GM12878 (cell line): ENCODE data around the gene RNF40. TPM values are rescaled to one million over a fixed set of nuclear protein-coding genes. Genes with fewer than 3 reads are reported as not detected.
A peak's percentile ranks its signal among the peaks of the same experiment; 100 is the strongest.

ENCODE experiments used
- ASH2L ChIP-seq: fragments of 300-600, 200-600 bp; sonication (generic); IDR thresholded peaks from 2 replicates; pipeline ENCODE4 v1.6.1; 2017; ENCODE audit warnings: low read depth, mild to moderate bottlenecking, borderline replicate concordance
- BACH1 ChIP-seq: fragments of 450-650 bp; IDR thresholded peaks from 2 replicates; pipeline ENCODE4 v1.6.1; 2017; ENCODE audit warnings: mild to moderate bottlenecking, borderline replicate concordance
- BHLHE40 ChIP-seq, 2 experiments: fragments of 450-650 bp in 1 of 2; IDR thresholded peaks; 2 replicates each; pipeline ENCODE4 v1.6.1; 2011 to 2017; ENCODE audit warnings: low read depth in 2 of 2, borderline replicate concordance in 1 of 2, improper control_type of control experiment in 1 of 2, low read length in 1 of 2, mild to moderate bottlenecking in 1 of 2
- CEBPB ChIP-seq, 2 experiments: fragments of 150-350 bp in 1 of 2; IDR thresholded peaks; 2 replicates each; pipeline ENCODE4 v1.6.1; 2012 to 2014; ENCODE audit warnings: low read depth in 2 of 2, low read length in 2 of 2, borderline replicate concordance in 1 of 2, inconsistent platforms in 1 of 2
- CHD1 ChIP-seq: IDR thresholded peaks from 2 replicates; pipeline ENCODE4 v1.6.1; 2012; ENCODE audit warnings: low read depth, low read length, improper control_type of control experiment
- CREB1 ChIP-seq: IDR thresholded peaks from 2 replicates; pipeline ENCODE4 v1.6.1; 2012; ENCODE audit warnings: low read depth, mild to moderate bottlenecking, inconsistent platforms
- CTCF ChIP-seq, 3 experiments: IDR thresholded peaks in 2 of 3; conservative IDR thresholded peaks in 1 of 3; 2 replicates each; pipeline ENCODE4 v1.5.1; 2011; ENCODE audit warnings: low read depth in 3 of 3, low read length in 3 of 3, mild to moderate bottlenecking in 3 of 3, control low read depth in 2 of 3, moderate library complexity in 2 of 3, inconsistent platforms in 1 of 3, mixed read lengths in 1 of 3; ENCODE audit not compliant: control insufficient read depth in 2 of 3, insufficient read depth in 1 of 3; ENCODE audit errors: extremely low read depth in 1 of 3
- E4F1 ChIP-seq: fragments of 450-650 bp; IDR thresholded peaks from 2 replicates; pipeline ENCODE4 v1.6.1; 2018; ENCODE audit warnings: borderline replicate concordance, mild to moderate bottlenecking; ENCODE audit not compliant: partially characterized antibody
- EGR1 ChIP-seq, 2 experiments: IDR thresholded peaks; 1 replicate in 1 of 2; 2 replicates in 1 of 2; pipeline ENCODE4 v1.6.1; 2011 to 2012; ENCODE audit warnings: low read depth in 2 of 2, low read length in 2 of 2, borderline replicate concordance in 1 of 2, mild to moderate bottlenecking in 1 of 2, moderate library complexity in 1 of 2
- FOXK2 ChIP-seq: fragments of 450-650 bp; IDR thresholded peaks from 2 replicates; pipeline ENCODE4 v1.6.1; 2017; ENCODE audit warnings: mild to moderate bottlenecking, moderate library complexity
- HCFC1 ChIP-seq: fragments of 150-350 bp; IDR thresholded peaks from 2 replicates; pipeline ENCODE4 v1.6.1; 2014; ENCODE audit warnings: low read length
- HDAC2 ChIP-seq: fragments of 200-600 bp; sonication (generic); IDR thresholded peaks from 2 replicates; pipeline ENCODE4 v1.6.1; 2017
- IRF4 ChIP-seq: IDR thresholded peaks from 2 replicates; pipeline ENCODE4 v1.6.1; 2011; ENCODE audit warnings: low read depth, low read length
- MAX ChIP-seq: IDR thresholded peaks from 2 replicates; pipeline ENCODE4 v1.6.1; 2012; ENCODE audit warnings: low read depth, low read length, improper control_type of control experiment
- MTA2 ChIP-seq: fragments of 450-650 bp; IDR thresholded peaks from 2 replicates; pipeline ENCODE4 v1.6.1; 2016; ENCODE audit warnings: low read depth, mild to moderate bottlenecking, moderate library complexity
- MTA3 ChIP-seq: IDR thresholded peaks from 2 replicates; pipeline ENCODE4 v1.6.1; 2012; ENCODE audit warnings: low read length, inconsistent platforms, borderline replicate concordance
- NFYA ChIP-seq: IDR thresholded peaks from 2 replicates; pipeline ENCODE4 v1.6.1; 2011; ENCODE audit warnings: low read depth, mild to moderate bottlenecking, low read length, improper control_type of control experiment, borderline replicate concordance
- NR2C1 ChIP-seq: fragments of 450-650 bp; IDR thresholded peaks from 2 replicates; pipeline ENCODE4 v1.6.1; 2017; ENCODE audit warnings: antibody characterized with exemption, mild to moderate bottlenecking, moderate library complexity
- NR2F1 ChIP-seq: fragments of 450-650 bp; conservative IDR thresholded peaks from 2 replicates; pipeline ENCODE4 v1.6.1; 2017; ENCODE audit warnings: mild to moderate bottlenecking
- PAX5 ChIP-seq: IDR thresholded peaks from 2 replicates; pipeline ENCODE4 v1.6.1; 2011; ENCODE audit warnings: low read depth, low read length, borderline replicate concordance
- POLR2A ChIP-seq: IDR thresholded peaks from 2 replicates; pipeline ENCODE4 v1.6.1; 2011; ENCODE audit warnings: low read depth, mild to moderate bottlenecking, low read length
- POLR2AphosphoS5 ChIP-seq: IDR thresholded peaks from 2 replicates; pipeline ENCODE4 v1.6.1; 2011; ENCODE audit warnings: mild to moderate bottlenecking, low read length, inconsistent platforms
- RUNX3 ChIP-seq: IDR thresholded peaks from 2 replicates; pipeline ENCODE4 v1.6.1; 2012; ENCODE audit warnings: low read length, inconsistent platforms
- SMAD5 ChIP-seq: IDR thresholded peaks from 2 replicates; pipeline ENCODE4 v1.6.1; 2016; ENCODE audit warnings: antibody characterized with exemption, low read depth
- SP1 ChIP-seq: IDR thresholded peaks from one replicate; pipeline ENCODE4 v1.6.1; 2011; ENCODE audit warnings: low read depth, low read length
- SUZ12 ChIP-seq: fragments of 200-600 bp; sonication (generic); IDR thresholded peaks from one replicate; pipeline ENCODE4 v1.6.1; 2018; ENCODE audit warnings: antibody characterized with exemption, mild to moderate bottlenecking; ENCODE audit not compliant: unreplicated experiment
- YY1 ChIP-seq: IDR thresholded peaks from 2 replicates; pipeline ENCODE4 v1.6.1; 2011; ENCODE audit warnings: low read depth, mild to moderate bottlenecking, low read length
- ZBED1 ChIP-seq: IDR thresholded peaks from 2 replicates; pipeline ENCODE4 v1.6.1; 2016; ENCODE audit warnings: borderline replicate concordance
- ZNF274 ChIP-seq: IDR thresholded peaks from one replicate; pipeline ENCODE4 v1.8.0; 2011; ENCODE audit not compliant: insufficient read length, insufficient read depth
- polyA plus RNA-seq, 11 experiments: library from polyadenylated mRNA; depleted of rRNA in 4 of 11; unstranded in 6 of 11; stranded (reverse) in 5 of 11; fragments of >200 nt; fragmentation: Nextera tagmentation in 4 of 11; fragmentation: Illumina TruSeq in 1 of 11; extraction: Ambion mirVana in 4 of 11; extraction: Trizol in 1 of 11; gene quantifications; 1 replicate in 1 of 11; 2 replicates in 10 of 11; pipeline versions ENCODE4 v1.2.1 to v1.2.3, GENCODE V29; 2011 to 2016; ENCODE audit warnings: inconsistent platforms in 2 of 11, missing spikeins in 2 of 11, low read depth in 1 of 11
- total RNA-seq, 4 experiments: library from RNA; depleted of rRNA in 3 of 4; stranded (reverse); fragments of >200 nt in 3 of 4; fragmentation: Illumina TruSeq in 1 of 4; extraction: Trizol in 1 of 4; gene quantifications; 2 replicates each; pipeline versions ENCODE4 v1.2.1 to v1.2.3, GENCODE V29; 2013 to 2021

RNF40 gene
- total and polyA plus RNA-seq, 10 of the 15 experiments (the other 5 are each of a cell fraction or from before 2014, with no cell fraction given), result 3.7 to 97.6 (median 58.4) TPM

GRCh38 chr16:30775392-30776188 lies 13.5 kb downstream of the RNF40 start (continued):
- peak; percentile 88 for TF ChIP-seq HCFC1
- no peak for TF ChIP-seq E4F1
- peak; percentile 44; the same call in 1 of the 2 replicates for TF ChIP-seq MTA3
- TF ChIP-seq CTCF (IDR thresholded peaks at IDR 0.05 in 2 of 3, conservative IDR thresholded peaks at IDR 0.05 in 1 of 3; ENCODE audit: control insufficient read depth in 2 of 3, extremely low read depth in 1 of 3, insufficient read depth in 1 of 3, low read depth in 3 of 3, low read length in 3 of 3), result no peak
- peak; percentile 86 for TF ChIP-seq POLR2A
- TF ChIP-seq SP1, result no peak
- TF ChIP-seq SMAD5, result peak; percentile 46; the same call in 1 of the 2 replicates
- TF ChIP-seq HDAC2, result no peak
- 0 out of 2 replicates have a peak, but pooled peaks have one; percentile 24 for TF ChIP-seq BACH1
- TF ChIP-seq NR2F1, result peak; percentile 65
- TF ChIP-seq PAX5, result 0 out of 2 replicates have a peak, but pooled peaks have one; percentile 34
- TF ChIP-seq POLR2AphosphoS5, result peak; percentile 60; the same call in 1 of the 2 replicates
- TF ChIP-seq NR2C1, result 0 out of 2 replicates have a peak, but pooled peaks have one; percentile 21
- TF ChIP-seq ZBED1, result peak; percentile 50; the same call in 1 of the 2 replicates
- peak in 1 of 2 experiments; percentile 6; a peak in 1 of 3 replicates for TF ChIP-seq EGR1 (IDR thresholded peaks at IDR 0.05; ENCODE audit: borderline replicate concordance in 1 of 2, low read depth in 2 of 2, low read length in 2 of 2)
- peak; percentile 61 for TF ChIP-seq MAX
- peak; percentile 91 for TF ChIP-seq CREB1
- TF ChIP-seq YY1, result peak; percentile 94
- TF ChIP-seq RUNX3, result peak; percentile 34
- no peak for TF ChIP-seq SUZ12
- TF ChIP-seq ASH2L, result no peak
- no peak for TF ChIP-seq NFYA
- TF ChIP-seq FOXK2, result no peak
- TF ChIP-seq MTA2, result no peak
- TF ChIP-seq CEBPB (IDR thresholded peaks at IDR 0.05; ENCODE audit: borderline replicate concordance in 1 of 2, low read depth in 2 of 2, low read length in 2 of 2), result peak in 1 of 2 experiments; percentile 77; a peak in 1 of 4 replicates
- peak in 1 of 2 experiments; percentile 52; a peak in 2 of 4 replicates for TF ChIP-seq BHLHE40 (IDR thresholded peaks at IDR 0.05; ENCODE audit: borderline replicate concordance in 1 of 2, low read depth in 2 of 2, low read length in 1 of 2)
- no peak for TF ChIP-seq ZNF274
- no peak for TF ChIP-seq CHD1
- no peak for TF ChIP-seq IRF4
